HG03558 (cell line): ENCODE data around the gene SMIM5.
"Not testable (repeated sequence)": the region's sequence is repeated elsewhere in the genome, so short reads cannot be mapped to it uniquely, and the experiment has no call there.

ENCODE experiments used
- ATAC-seq: cut with Tn5 transposase; IDR thresholded peaks from one replicate; pipeline ENCODE4 v1.9.1; 2021; ENCODE audit warnings: moderate number of reproducible peaks; ENCODE audit not compliant: unreplicated experiment; ENCODE audit errors: extremely low read depth

The SMIM5 gene

DNA sequence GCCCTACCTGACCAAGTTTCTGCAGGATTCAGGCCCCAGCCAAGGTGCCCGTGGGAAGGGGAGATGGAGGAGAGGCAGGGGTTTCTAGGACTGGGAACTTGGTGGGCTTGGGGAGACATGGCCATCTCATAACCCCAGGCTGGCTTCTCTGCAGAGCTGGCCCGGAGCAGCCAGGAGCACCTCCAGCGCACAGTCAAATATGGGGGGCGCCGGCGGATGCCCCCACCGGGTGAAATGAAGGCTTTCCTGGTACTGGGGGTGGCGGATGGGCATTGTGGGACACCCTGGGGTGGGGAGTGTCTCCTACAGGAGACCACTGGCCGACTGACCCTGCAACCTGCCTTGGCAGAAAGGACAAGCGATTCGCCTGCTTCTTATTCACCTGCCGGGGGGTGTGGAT is 9.2 kb upstream of the SMIM5 start:
- ATAC-seq, result no peak

DNA sequence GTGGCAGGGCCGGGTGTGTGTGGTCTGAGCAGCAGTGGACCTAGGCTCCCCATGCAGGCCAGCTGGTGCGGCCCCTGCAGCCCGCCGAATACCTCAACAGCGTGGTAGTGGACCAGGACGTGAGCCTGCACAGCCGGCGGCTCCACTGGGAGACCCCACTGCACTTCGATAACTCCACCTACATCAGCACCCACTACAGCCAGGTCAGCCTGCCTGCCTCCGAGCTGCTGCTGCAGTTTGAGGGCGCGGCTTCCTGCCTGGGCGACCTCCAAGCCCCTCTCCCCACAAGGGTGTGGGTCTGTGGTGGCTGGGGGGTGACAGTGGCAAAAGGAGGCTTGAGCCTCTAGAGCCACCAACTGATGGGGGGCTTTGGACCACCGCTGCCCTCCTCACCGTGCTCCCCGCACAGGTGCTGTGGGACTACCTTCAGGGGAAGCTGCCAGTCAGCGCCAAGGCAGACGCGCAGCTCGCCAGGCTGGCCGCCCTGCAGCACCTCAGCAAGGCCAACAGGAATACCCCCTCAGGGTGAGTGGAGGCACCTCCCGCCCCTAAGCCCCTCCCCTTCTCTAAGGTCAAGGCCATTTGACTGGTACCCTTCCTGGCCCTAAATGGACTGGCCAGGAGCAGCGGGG is 8.4 kb upstream of the SMIM5 start:
- ATAC-seq, result no peak

DNA sequence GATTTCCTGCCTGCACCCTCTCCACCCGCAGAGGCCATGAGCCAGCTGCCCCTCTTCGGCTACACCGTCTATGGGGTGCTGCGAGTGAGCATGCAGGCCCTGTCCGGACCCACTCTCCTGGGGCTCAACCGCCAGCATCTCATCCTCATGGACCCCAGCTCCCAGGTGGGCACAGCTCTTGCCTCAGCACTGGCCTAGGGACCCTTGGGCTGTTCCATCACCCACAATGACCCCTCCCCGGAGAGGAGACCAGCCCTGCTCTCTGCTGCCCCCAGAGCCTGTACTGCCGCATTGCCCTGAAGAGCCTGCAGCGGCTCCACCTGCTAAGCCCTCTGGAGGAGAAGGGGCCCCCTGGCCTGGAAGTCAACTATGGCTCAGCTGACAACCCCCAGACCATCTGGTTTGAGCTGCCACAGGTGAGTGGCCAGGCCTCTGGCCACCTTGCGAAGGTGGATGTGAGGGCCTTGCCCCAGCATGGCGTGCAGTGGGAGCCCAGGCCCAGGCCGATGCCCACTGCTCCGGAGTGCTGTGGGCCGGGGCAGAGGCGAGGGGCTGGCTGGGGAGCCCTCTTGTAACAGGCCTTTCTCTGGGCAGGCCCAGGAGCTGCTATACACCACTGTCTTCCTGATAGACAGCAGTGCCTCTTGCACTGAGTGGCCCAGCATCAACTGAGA is 7.3 kb upstream of the SMIM5 start:
- ATAC-seq, result no peak

DNA sequence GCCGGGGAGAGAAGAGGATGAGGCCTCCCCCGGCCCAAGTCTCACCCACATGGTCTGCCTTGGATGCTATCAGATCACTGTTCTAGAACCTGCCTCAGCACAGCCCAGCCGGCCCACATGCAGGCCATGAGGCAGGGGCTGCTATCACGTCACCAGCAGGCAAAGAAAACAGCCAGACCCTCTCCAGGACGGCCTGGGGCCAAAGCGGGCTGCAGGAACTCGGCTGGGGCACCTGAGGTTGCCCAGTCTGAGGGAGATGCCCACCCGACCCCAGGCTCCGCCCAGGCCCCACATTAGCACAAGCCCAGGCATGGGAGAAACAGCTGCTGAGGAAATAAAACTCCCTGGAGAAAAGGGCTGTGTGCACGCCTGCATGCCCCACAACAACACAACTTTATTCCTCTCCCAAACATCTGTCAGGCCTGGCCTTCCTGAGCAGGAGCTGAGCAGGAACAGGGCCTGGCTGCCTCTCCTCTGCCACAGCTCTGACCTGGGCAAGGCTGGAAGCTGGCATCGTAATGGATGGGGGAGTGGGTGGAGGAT is 6.7 kb upstream of the SMIM5 start:
- no peak for ATAC-seq

- ATAC-seq, result no peak
Measured at GRCh38 chr17:75627094-75627493, 6.1 kb upstream of the SMIM5 start.

- ATAC-seq, result no peak
Measured at GRCh38 chr17:75628425-75628824, 4.8 kb upstream of the SMIM5 start.

DNA sequence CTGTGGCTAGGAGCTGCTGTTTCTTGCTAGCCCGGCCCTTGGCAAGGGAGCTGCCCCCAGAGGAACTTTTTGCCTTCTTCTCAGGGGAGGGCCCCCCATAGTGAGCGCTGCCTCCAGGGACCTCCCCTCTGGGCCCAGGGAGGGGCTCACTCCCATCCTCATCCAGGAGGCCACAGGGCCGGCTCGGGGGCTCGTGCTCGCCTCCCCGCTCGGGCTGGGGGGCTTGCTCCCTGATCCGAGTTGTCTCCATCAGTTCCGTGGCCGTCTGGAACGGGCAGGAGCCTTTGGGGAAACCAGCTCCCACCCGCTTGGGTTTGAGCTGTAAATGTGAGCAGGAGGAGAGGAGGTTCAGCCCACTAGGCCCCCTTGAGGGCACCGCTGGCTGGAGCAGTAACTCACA is 4.1 kb upstream of the SMIM5 start:
- no peak for ATAC-seq

GRCh38 chr17:75630071-75630917 is 2.9 kb upstream of the SMIM5 start:
- ATAC-seq, result no peak

- ATAC-seq, result no peak
Measured at GRCh38 chr17:75631353-75631752, 1.9 kb upstream of the SMIM5 start.

DNA sequence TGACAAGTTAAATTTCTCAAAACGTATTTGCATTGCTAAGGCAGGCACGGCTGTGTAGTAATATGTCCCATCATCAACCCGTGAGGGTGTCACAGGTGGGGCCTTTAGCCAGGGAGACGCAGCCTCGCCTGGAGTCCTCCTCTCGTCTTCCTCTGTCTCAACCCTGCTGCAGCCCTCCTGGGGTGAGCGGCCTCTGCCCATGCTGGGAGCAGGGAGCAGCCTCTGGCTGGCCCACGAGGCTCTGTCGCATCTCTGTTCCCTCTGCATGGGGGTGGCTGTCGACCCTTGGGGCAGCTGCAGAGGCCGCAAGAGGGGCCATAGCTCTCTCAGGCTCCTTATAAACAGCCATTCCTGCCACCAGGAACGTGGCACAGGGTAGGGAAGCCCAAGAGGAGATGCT is 806 bp upstream of the SMIM5 start:
- no peak for ATAC-seq

DNA sequence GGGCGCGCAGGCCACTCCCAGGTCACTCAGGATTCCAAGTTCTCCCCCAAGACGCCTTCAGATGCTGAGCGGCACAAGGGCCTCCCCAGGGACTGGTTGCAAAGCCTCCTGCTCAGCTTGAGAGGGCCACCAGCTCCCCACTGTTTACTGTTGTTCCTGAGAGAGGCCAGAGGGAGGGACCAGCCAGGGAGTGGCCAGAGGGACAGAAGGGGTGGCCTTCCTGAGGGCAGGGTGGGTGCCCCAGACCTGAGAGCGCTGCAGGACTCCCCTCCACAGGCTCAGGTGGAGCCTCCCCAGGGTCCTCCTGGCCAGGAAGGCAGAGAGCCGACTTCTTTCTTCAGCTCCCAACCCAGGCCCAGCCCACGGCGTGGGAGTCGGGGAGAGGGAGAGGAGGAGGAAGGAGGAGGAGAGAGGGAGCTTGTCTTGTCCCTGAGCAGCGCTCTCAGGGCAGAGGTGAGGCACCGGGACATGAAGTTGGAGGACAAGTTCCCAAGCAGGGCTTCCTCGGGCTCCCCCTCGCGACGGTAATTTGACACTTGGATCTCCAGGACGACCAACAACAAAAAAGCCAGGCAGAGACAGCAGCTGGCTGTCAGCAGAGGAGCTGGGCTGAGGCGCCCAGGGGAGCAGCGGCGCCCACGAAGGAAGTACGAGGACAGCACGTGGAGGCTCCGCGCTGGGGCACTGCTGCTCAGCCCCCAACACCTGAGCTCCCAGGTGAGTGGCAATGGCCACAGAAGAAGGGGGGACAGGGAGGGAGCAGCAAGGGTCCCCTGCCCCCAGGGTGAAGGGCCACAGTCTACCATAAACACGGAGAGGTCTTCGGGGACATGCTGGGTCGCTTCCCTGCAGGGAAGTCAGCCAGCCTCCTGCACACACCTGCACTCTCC is 497 bp downstream of the SMIM5 start:
- no peak for ATAC-seq

DNA sequence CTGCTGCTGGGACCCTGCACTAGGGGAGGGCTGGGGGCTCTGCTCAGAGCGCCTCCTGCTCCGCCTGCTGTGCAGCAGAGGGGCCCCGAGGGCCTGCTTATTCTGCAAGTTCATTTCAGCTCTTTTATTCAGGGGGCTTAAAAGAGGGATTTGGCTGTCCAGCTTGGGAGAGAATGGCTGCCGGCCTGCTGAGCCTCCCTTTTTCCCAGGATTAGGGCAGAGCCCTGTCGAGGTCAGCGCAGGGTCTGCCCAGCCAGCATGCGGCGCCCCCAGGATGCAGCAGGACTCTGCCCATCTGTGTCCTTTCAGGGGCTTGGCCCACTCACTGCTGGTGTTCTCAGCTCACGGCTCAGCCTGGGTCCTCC is 1.1 kb downstream of the SMIM5 start:
- no peak for ATAC-seq

- ATAC-seq, result no peak
Measured at GRCh38 chr17:75634754-75635609, 1.7 kb downstream of the SMIM5 start.

DNA sequence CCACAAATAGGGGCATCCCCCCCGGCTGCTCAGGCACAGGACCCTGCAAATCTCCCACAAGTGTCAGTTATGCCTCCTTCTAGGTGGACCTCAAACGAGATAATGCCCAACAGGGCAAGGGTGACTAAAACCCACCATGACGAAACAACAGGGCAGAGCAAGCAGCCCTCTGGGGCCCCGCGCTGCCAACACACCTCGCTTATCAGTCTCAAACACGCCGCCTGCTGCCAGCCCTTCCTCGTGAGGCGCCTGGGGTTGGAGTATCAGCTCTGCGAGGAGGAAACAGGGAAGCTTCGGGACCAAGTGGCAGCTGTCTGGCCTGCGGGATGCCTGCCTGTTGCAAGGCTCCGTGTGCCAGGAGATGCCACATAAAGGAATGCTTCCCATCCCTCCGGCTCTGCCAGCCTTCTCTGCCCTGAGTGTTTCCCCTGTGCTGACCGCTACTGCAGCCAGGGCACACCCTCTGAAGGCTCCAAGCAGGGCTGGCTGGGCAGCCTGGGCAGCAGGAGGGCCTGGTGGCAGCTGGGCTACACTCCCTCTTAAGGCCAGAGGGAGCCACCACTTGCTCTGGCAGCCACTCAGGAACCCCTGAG is 2.5 kb downstream of the SMIM5 start:
- no peak for ATAC-seq

DNA sequence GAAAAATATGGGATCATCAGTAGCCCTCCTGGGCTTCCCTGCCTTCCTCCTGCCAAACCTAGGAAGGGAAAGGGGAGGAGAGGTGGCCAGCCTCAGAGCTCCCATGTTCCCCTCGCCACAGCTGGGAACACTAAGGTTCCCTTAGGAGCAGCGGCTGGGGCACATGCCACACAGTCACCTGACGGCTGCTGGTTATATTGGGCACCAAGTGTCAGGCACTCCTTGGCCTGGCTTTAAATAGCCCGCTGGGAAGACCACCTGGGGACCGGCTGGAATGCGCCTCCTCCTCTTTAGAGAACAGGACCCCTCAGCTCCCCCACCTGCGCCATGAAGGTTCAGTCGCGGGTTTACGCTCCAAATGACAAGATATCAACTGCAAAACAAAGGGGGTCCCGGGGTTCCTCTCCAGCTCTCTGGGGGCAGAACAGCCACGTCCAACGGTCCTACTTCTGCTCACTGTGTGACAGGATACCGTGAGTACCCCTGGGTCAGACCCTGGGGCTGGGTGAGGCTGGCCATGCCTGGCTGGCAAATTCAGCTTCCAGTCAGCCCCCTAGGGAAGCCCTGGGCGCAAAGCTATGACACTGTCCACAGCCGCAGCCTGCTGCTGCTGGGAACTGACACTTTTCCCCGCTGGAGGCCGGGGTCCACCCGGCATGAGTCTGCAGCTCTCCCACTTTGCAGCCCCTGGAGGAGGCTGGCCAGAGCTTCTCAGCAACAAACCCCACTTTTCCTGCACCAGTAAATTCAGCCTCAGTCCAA is 3.3 kb downstream of the SMIM5 start:
- no peak for ATAC-seq

- no peak for ATAC-seq
Measured at GRCh38 chr17:75637143-75637538, 3.9 kb downstream of the SMIM5 start.

GRCh38 chr17:75637551-75637950 is 4.3 kb downstream of the SMIM5 start:
- no peak for ATAC-seq

GRCh38 chr17:75638039-75638438 is 4.8 kb downstream of the SMIM5 start:
- not testable (repeated sequence) for ATAC-seq
